B cell (primary cell): Measurements from ENCODE around the gene PDE6A. TPM values are rescaled to one million over a fixed set of nuclear protein-coding genes. Genes with fewer than 3 reads are reported as not detected.

ENCODE experiments used
- ATAC-seq: fragments of 200-7000 bp; cut with Tn5 transposase; one replicate; pipeline ENCODE4 v1.10.0; 2021; ENCODE audit warnings: low read depth, mild to moderate bottlenecking, moderate number of reproducible peaks, moderate library complexity
- CTCF ChIA-PET: fragments of 350-600 bp; sonication (Branson Sonifier 250); formaldehyde crosslinking; loops from one replicate; lab custom pipeline; 2021; ENCODE audit warnings: antibody characterized with exemption, inconsistent platforms; lab: Charles Lee
- POLR2A ChIA-PET: fragments of 350-600 bp; sonication (Branson Sonifier 250); formaldehyde crosslinking; loops from one replicate; lab custom pipeline; 2021; ENCODE audit warnings: antibody characterized with exemption; lab: Charles Lee
- DNase-seq: peaks from one replicate; pipeline ENCODE4 v3.0.0; 2013
- H2AFZ ChIP-seq: 2 replicates; pipeline ENCODE4 v1.6.1; 2012; ENCODE audit warnings: mild to moderate bottlenecking, low read depth, low read length; ENCODE audit not compliant: insufficient read depth, poor library complexity, severe bottlenecking
- H3K27ac ChIP-seq, 2 donors: 1 replicate in 1 of 2; 2 replicates in 1 of 2; pipeline ENCODE4 v1.5.1; 2012 to 2013; ENCODE audit warnings: low read length in 2 of 2, mild to moderate bottlenecking in 2 of 2, moderate library complexity in 1 of 2
- H3K27me3 ChIP-seq, 4 experiments: fragments of 200-600 bp in 1 of 4; sonication (generic) in 1 of 4; replicated peaks in 1 of 4; 1 replicate in 2 of 4; 2 replicates in 2 of 4; pipeline versions ENCODE4 v1.6.1 to v1.7.0; 2013 to 2016; ENCODE audit warnings: low read length in 3 of 4, mild to moderate bottlenecking in 2 of 4, mixed read lengths in 1 of 4, moderate library complexity in 1 of 4; ENCODE audit not compliant: insufficient read depth in 4 of 4, control insufficient read depth in 3 of 4; ENCODE audit errors: control extremely low read depth in 1 of 4
- H3K36me3 ChIP-seq, 2 experiments: replicated peaks in 1 of 2; 1 replicate in 1 of 2; 2 replicates in 1 of 2; pipeline versions ENCODE4 v1.6.1 to v1.7.1; 2013; ENCODE audit warnings: low read length in 1 of 2; ENCODE audit not compliant: insufficient read depth in 2 of 2, control insufficient read depth in 1 of 2; ENCODE audit errors: control extremely low read depth in 1 of 2, extremely low read depth in 1 of 2
- H3K4me1 ChIP-seq, 2 donors: fragments of 200-600 bp in 1 of 2; sonication (generic) in 1 of 2; 1 replicate in 1 of 2; 2 replicates in 1 of 2; pipeline versions ENCODE4 v1.5.1 to v1.6.1; 2013 to 2017; ENCODE audit warnings: low read length in 2 of 2; ENCODE audit not compliant: control insufficient read depth in 2 of 2, insufficient read depth in 2 of 2
- H3K4me2 ChIP-seq: replicated peaks from 2 replicates; pipeline ENCODE3; 2012; ENCODE audit warnings: mild to moderate bottlenecking, low read depth, low read length; ENCODE audit not compliant: poor library complexity, severe bottlenecking
- H3K4me3 ChIP-seq, 5 experiments: fragments of 200-600 bp in 1 of 5; sonication (generic) in 1 of 5; 1 replicate in 3 of 5; 2 replicates in 2 of 5; pipeline versions ENCODE4 v1.5.1 to v1.7.0; 2011 to 2016; ENCODE audit warnings: low read length in 4 of 5, mild to moderate bottlenecking in 4 of 5, low read depth in 2 of 5, control low read depth in 1 of 5, moderate library complexity in 1 of 5; ENCODE audit not compliant: insufficient read depth in 1 of 5; ENCODE audit errors: control extremely low read depth in 1 of 5, extremely low read depth in 1 of 5
- H3K79me2 ChIP-seq: fragments of 200-600 bp; sonication (generic); one replicate; pipeline ENCODE4 v1.6.0; 2016; ENCODE audit warnings: low read length; ENCODE audit not compliant: control insufficient read depth, insufficient read depth
- H3K9ac ChIP-seq: fragments of 200-600 bp; sonication (generic); 2 replicates; pipeline ENCODE4 v1.6.1; 2017; ENCODE audit warnings: mild to moderate bottlenecking, low read length, moderate library complexity
- H3K9me3 ChIP-seq, 3 donors: one replicate each; pipeline versions ENCODE4 v1.6.1 to v1.7.1; 2013; ENCODE audit warnings: low read length in 2 of 3; ENCODE audit not compliant: control insufficient read depth in 2 of 3, insufficient read depth in 1 of 3; ENCODE audit errors: control extremely low read depth in 1 of 3
- H4K20me1 ChIP-seq: 2 replicates; pipeline ENCODE4 v1.6.0; 2012; ENCODE audit warnings: mild to moderate bottlenecking, low read length; ENCODE audit not compliant: insufficient read depth, control insufficient read depth, poor library complexity, severe bottlenecking
- H3K27ac Mint-ChIP-seq: one replicate; pipeline ENCODE4 v1.8.0; 2021; ENCODE audit warnings: mixed read lengths
- H3K27me3 Mint-ChIP-seq: one replicate; pipeline ENCODE4 v1.8.0; 2021; ENCODE audit warnings: mixed read lengths
- H3K4me1 Mint-ChIP-seq: one replicate; pipeline ENCODE4 v1.8.0; 2021; ENCODE audit warnings: mixed read lengths
- H3K4me3 Mint-ChIP-seq: one replicate; pipeline ENCODE4 v1.8.0; 2021; ENCODE audit warnings: mixed read lengths
- H3K9me3 Mint-ChIP-seq: one replicate; pipeline ENCODE4 v1.8.0; 2022; ENCODE audit warnings: mixed read lengths; ENCODE audit not compliant: insufficient read depth
- CTCF ChIP-seq: fragments of 200-600 bp; IDR thresholded peaks from one replicate; pipeline ENCODE4 v1.8.0; 2022; ENCODE audit warnings: antibody characterized with exemption, mild to moderate bottlenecking
- EZH2 ChIP-seq: IDR thresholded peaks from 2 replicates; pipeline ENCODE4 v1.6.1; 2012; ENCODE audit warnings: borderline replicate concordance, low read depth, mild to moderate bottlenecking, moderate library complexity, low read length; ENCODE audit not compliant: insufficient read depth, poor library complexity, severe bottlenecking
- WGBS: methylation state at CpG from one replicate; pipeline ENCODE4 v1.1.5; 2013; ENCODE audit warnings: missing lambda C conversion rate; ENCODE audit not compliant: insufficient coverage; 5-methylcytosine and 5-hydroxymethylcytosine counted together
- intact Hi-C: fragments of 100-400 bp; cut with micrococcal nuclease; formaldehyde crosslinking; loops from one replicate; pipeline ENCODE4 v1.10.0; 2022
- polyA plus RNA-seq: library from polyadenylated mRNA; depleted of rRNA; stranded (reverse); fragments of >200 nt; gene quantifications from 2 replicates; pipeline ENCODE4 v1.2.3, GENCODE V29; 2012
- total RNA-seq, 2 donors: library from RNA; stranded (reverse); fragments of 120-200 nt in 1 of 2; gene quantifications; 1 replicate in 1 of 2; 2 replicates in 1 of 2; pipeline versions ENCODE4 v1.2.3 to v1.2.4, GENCODE V29; 2013 to 2022

The PDE6A gene
- total and polyA plus RNA-seq, 2 donors (not counting 1 experiment from before 2014, with no cell fraction given) = not detected

- no peaks in the 10 kb centered on the region for H4K20me1 ChIP-seq
- no peak overlapping the region for H3K27ac ChIP-seq
- DNase-seq = no peak
- H3K9me3 ChIP-seq = no peaks in the 10 kb centered on the region
- ChIA-PET CTCF (no interaction called here), POLR2A (no interaction called here)
- H2AFZ ChIP-seq = no peak overlapping the region
- WGBS = 80% methylated on average over 4 of the region's 6 CpGs
- H3K4me3 ChIP-seq = no peak overlapping the region
- H3K4me1 ChIP-seq = peaks cover 8% of the 10 kb centered on the region in 2 donors
- Mint-ChIP-seq H3K4me3 (no peak overlapping the region), H3K27me3 (peaks cover 10% of the 10 kb centered on the region), H3K27ac (no peak overlapping the region), H3K4me1 (peaks cover 11% of the 10 kb centered on the region), H3K9me3 (no peaks in the 10 kb centered on the region)
- TF ChIP-seq CTCF = no peak
- TF ChIP-seq EZH2 = no peak
- no peak overlapping the region for H3K4me2 ChIP-seq
- no peak for ATAC-seq
- intact Hi-C loops = loop anchor here (5.0 kb wide), 1 partner anchor 1803 kb away; the partner anchor contains the start of gene ATOX1
- no peaks in the 10 kb centered on the region for H3K27me3 ChIP-seq
- H3K36me3 ChIP-seq = no peaks in the 10 kb centered on the region
- no peak overlapping the region for H3K9ac ChIP-seq
- no peaks in the 10 kb centered on the region for H3K79me2 ChIP-seq
Observed at GRCh38 chr5:149954798-149955197, 10.2 kb upstream of the PDE6A start.

GRCh38 chr5:149953436-149954121 lies 9.0 kb upstream of the PDE6A start:
- H3K4me1 ChIP-seq = no peaks in the 10 kb centered on the region
- no peaks in the 10 kb centered on the region for H3K9me3 ChIP-seq
- H3K9me3 Mint-ChIP-seq = no peaks in the 10 kb centered on the region
- peaks cover 16% of the 10 kb centered on the region for H3K27me3 Mint-ChIP-seq
- H3K27me3 ChIP-seq = peaks cover 0 to 6% (median 0%) of the 10 kb centered on the region in 4 experiments
- ChIA-PET POLR2A (no interaction called here), CTCF (no interaction called here)
- no peaks in the 10 kb centered on the region for H3K4me1 Mint-ChIP-seq
- no peaks in the 10 kb centered on the region for H3K36me3 ChIP-seq
- no peak overlapping the region for H3K9ac ChIP-seq
- no peak overlapping the region for H3K4me3 Mint-ChIP-seq
- intact Hi-C loops = no loop called here
- no peak overlapping the region for H3K27ac Mint-ChIP-seq
- H2AFZ ChIP-seq = no peak overlapping the region
- TF ChIP-seq EZH2 (no peak), CTCF (no peak)
- DNase-seq (no peak), ATAC-seq (no peak)
- no peak overlapping the region for H3K27ac ChIP-seq
- no peak overlapping the region for H3K4me3 ChIP-seq
- no peaks in the 10 kb centered on the region for H4K20me1 ChIP-seq
- whole genome bisulfite sequencing = 97% methylated on average over 6 of the region's 9 CpGs
- no peaks in the 10 kb centered on the region for H3K79me2 ChIP-seq
- no peak overlapping the region for H3K4me2 ChIP-seq
